B cell (primary cell): Measurements from ENCODE around the gene MKRN2OS.

Source experiments
- CTCF ChIP-seq: fragments of 200-600 bp; IDR thresholded peaks from one replicate; pipeline ENCODE4 v1.8.0; 2022; ENCODE audit warnings: antibody characterized with exemption, mild to moderate bottlenecking
- EZH2 ChIP-seq: IDR thresholded peaks from 2 replicates; pipeline ENCODE4 v1.6.1; 2012; ENCODE audit warnings: borderline replicate concordance, low read depth, mild to moderate bottlenecking, moderate library complexity, low read length; ENCODE audit not compliant: insufficient read depth, poor library complexity, severe bottlenecking

- TF ChIP-seq CTCF, result no peak
- TF ChIP-seq EZH2, result no peak
Observed at GRCh38 chr3:12561397-12561796, 16.1 kb upstream of the MKRN2OS start.
